Hypothalamus (tissue), 51 donors: ENCODE measurements around the gene CALM3.
"Not testable (repeated sequence)": the region's sequence is repeated elsewhere in the genome, so short reads cannot be mapped to it uniquely, and the experiment has no call there.

Source experiments
- DNase-seq, 51 donors: peaks; one replicate each; lab custom pipeline; 2025; lab: John Stamatoyannopoulos, UW

The CALM3 gene

DNA sequence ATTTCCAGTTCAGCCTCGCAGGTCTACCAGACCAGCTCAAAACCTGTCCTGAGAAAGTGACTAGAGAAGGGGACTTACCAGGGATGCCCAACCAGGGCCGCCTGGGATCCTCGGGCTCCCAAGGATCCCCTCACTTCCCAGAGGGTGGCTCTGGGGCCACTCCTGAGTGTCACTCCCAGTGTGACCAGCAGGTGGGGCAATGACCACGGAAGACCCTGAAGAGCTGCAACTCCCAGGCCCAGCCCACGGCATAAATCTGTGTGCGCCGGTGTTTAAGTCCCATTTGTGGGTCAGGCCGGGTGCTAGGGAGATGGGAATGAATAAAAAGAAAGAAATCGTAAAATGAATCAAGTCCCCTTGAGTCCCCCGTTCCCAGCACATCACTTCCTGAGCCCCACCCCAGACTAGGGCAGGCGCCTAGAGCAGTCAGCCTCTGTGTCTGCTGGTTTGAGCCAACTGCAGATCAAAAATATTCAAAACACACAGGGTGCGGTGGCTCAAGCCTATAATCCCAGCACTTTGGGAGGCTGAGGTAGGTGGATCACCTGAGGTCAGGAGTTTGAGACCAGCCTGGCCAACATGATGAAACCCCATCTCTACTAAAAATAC lies 13.1 kb downstream of the CALM3 start:
- DNase-seq: peak; percentile 20 to 90 (median 70)

DNA sequence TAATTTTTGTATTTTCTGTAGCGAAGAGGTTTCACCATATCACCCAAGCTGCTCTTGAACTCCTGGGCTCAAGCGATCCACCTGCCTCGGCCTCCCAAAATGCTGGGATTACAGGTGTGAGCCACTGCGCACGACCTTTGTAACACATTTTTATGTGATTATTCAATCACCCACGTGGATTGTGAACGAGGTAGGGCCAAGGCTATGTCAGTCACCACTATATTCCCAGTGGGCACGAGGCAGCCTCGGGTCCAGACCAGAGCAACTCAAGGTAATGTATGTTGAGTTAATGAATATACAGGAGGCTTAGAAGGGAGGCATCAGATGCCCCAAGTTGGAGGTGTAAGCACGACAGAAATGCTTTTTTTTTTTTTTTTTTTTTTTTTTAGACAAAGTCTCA lies 14.8 kb downstream of the CALM3 start:
- DNase-seq: no peak

DNA sequence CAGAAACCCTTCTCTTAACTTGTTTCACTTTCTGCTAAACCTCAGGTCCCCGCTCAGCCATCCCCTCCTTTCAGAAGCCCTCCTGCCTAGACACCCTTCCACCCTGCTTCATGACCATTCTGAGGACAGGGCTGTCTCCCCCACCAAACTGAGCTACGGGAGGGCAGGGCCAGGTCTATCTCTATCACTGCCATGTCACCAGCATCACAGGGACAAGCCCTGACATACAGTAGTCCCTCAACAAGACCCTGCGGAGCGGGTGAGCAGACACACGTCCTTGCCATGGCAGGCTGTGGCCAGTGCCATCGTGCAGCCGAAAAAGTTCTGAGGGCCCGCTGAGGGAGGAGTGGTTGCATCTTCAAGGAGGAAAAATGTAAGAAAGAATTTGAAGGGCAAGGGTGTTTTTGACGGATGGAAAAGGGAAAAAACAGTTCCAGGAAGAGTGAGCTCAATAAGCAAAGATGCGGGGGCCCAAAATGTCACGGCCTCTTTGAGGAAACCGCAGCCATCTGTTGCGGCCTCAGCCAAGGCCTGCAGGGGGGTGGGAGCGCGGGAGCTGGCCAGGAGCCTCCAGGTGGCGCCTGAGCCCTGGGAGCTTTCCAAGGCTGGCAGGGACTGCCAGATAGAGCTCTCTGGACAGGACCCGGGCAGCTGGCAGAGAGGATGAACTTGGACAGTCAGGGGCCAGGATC lies 15.6 kb downstream of the CALM3 start:
- DNase-seq: peak in 11 of 51 donors; percentile 11 to 45 (median 22)

DNA sequence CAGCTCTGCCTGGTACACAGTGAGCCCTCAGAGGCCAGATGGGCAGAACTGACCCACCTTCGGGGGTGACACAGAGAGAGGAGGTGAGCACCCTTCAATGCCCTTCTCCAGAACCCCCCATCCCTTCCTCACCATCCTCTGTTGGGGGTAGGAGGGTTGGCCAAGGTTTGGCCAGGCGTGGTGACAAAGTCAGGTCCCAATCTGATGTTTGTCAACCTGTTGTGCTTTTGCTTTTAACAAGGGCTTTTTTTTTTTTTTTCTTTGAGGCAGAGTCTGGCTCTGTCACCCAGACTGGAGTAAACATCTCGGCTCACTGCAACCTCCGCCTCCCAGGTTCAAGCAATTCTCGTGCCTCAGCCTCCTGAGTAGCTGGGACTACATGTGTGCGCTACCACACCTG lies 16.5 kb downstream of the CALM3 start:
- DNase-seq: no peak

DNA sequence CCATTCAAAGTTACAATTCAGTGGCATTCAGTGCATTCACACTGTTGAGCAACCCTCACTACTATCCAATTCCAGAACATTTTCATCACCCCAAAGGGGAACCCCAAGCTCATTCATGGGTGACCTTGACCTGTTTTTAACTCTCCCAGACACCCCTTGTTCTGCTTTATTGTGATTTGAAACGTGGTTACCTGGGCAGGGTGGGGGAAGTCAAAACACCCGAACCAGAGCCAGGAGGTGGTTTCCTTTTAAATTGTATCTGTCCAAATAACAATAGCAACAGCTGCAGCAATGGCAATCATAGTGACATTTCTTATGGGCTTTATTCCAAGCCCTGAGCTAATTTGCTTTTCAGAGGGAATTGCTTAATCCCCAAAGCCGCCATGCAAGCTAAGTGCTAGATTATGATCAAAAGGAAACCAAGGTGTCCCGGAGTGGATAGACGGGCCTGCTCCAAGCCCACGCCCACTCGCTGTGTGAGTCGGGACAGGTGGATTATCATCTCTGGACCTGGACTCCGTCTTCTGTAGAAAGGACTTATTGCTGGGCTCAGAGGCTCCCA lies 17.6 kb downstream of the CALM3 start:
- no peak for DNase-seq

DNA sequence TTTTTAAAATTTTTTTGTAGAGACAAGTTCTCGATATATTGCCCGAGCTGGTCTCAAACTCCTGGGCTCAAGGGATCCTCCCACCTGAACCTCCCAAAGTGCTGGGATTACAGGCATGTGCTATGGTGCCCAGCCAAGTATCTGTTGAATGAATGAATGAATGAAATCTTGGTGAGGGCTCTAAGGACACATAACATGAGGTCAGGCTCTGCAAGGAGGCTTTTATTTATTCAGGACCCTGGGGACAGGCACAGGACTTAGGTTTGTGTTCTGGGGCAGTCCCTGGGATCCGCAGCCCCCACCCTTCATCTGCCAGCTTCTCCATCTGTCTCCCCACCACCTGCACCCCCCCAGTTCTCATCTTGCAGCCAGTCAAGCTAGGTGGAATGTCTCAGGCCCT lies 19.1 kb downstream of the CALM3 start:
- DNase-seq: no peak

DNA sequence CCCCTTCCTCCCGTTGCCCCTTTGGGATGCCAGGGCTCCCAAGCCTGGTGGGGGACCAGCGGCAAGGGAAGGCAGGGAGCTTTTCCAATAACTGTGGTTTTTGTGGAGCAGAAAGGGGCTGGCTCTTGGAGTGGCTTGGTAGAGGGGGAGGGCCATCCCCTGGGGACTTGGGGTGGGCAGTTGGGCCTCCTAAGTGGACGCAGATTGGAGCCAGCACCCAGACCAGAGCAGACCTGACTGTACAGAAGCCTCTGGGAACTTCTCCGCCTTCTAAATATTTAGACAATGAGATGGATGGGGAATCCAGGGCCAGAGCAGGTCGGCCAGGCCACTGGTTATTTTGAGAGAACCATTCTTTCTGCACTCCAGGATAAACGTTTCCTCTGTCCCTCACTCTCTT lies 19.6 kb downstream of the CALM3 start:
- no peak for DNase-seq

DNA sequence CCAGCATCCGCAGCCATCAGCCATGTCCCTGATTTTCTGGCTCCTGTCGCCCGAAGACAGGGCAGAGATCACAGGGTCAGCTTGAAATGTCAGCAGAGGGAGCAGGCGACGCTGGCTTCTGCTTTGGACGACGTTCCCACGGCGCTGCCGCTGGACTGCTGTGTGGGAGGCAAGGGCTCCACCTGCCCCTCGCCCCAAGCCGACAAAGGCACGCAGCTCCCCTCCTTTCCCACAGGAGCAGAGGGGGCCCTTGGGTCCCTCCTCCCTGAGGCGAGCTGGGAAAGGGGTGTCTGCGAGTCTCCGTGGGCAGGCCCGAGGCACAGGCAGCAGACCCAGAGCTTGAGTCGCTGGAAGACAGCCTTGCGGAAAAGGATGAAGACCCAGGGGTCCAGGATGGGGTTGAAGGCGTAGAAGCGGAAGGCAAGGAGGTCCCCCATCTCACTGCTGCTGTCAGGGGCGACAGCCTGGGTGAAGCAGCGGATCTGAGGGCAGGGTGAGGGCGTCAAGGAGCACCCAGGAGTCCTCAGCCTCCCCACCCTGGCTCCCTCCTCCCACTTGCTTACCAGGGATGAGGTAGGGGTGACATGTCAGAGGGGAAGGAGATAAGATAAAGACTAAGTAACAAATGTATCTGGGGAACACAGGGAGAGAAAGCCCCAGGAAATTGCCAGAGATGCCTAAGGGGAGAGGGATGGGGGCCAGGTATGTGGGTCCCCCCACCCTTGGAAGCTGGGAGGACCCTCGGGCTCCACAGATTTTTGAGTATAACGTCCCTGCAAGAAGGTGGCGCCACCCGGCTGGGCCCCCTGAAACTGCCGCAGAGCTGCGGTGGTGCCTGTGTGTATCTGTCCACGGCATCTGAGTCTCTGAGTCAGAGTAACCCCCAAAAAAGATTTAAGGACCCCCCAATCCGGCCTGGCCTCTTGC lies 20.3 kb downstream of the CALM3 start:
- DNase-seq: no peak

DNA sequence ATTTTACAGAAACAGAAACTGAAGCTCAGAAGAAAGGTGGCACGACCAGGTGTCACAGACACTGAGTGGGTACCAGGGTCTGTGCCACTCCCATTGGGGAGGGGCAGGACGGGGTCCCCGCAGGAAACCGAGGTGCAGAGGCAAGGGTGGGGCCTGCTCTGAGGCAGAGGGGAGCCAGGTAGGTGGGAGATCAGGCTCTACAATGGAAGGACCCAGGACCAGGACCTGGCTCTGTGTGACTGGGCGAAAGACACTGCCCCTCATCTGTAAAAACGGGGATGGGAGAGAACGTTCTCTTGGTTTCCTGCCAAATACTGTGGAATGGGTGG lies 21.0 kb downstream of the CALM3 start:
- DNase-seq: no peak

DNA sequence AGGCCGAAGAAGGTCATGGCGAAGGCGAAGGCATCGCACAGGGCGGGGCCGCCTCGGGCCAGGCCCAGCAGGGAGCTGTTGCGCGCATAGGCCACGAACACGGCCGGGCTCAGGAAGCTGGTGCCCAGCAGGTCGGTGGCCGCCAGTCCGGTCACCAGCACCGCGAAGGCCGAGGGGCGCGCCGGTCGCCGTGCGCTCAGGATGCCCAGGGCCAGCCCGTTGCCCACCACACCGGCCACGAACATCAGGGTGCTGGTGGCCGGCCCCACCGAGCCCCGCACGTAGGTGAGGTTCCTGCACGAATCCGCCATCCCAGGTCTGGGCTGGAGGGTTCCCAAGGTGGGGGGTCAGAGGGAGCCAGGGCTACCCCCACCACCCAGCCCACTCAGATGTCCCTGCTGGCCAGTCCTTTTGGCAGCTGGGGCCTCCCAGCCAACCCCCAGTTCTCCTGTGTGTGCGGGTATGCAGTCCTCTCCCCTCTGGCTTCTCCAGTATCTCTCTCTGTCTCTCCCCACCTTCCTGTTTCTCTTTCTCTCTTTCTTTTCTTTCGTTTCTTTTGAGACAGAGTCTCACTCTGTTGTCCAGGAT lies 22.9 kb downstream of the CALM3 start:
- DNase-seq: no peak

DNA sequence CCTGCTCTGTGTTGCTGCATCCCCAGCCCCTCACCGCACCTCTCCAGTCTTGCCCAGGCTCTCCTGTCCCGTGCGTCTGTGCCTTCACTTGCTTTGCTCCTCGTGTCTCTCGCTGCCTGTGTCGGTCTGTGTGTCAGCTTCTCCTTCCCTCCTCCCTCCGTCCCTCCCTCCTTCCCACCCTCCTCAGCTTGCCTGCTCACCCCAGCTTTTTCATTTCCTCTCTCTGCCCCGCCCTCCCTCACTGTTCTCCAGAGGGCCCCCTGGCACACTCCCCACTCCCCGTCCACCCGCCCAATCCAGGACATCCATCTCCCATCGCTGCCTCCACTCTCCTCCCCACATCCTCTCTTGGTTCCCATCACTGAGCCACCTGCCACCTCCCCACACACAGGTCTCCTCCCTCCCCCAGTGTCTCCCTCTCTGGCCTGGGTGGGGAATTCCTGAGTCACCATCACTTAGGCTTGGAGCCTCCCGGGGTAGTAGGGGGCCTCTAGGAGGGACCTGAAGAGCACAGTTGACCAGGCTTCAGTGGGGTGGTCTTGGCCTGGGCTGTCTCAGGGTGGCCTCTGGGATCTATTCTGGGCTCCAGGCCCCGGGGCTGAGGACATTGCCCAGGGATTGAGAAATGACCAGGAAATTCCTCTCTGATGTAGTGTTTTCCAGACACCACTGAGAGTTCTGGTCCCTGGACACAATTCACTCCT lies 24.0 kb downstream of the CALM3 start, which contains the start of gene PTGIR:
TSS of gene PTGIR (minus strand) at position 132 of the 704 bp plus-strand sequence. CDS start 864 bp downstream, outside the sequence.
- DNase-seq: no peak

DNA sequence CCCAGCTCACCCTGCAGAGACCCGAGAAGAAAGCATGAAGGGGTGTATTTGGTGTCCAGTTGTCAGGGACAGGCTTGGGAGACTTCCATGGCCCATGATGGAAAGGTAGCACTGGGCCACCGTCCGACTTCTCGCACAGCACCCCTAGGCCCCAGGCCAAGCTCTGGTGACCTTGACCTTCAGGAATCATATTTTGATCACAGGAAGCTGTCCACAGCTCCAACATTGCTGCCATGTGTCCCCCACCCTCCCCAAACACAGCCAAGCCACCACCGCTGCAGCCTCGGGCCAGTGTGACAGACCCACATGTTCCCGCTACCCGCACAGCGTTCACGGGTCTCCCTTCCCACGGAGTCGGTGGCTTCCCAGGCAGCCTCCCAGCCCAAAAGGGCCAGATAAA lies 24.6 kb downstream of the CALM3 start:
- DNase-seq: no peak

DNA sequence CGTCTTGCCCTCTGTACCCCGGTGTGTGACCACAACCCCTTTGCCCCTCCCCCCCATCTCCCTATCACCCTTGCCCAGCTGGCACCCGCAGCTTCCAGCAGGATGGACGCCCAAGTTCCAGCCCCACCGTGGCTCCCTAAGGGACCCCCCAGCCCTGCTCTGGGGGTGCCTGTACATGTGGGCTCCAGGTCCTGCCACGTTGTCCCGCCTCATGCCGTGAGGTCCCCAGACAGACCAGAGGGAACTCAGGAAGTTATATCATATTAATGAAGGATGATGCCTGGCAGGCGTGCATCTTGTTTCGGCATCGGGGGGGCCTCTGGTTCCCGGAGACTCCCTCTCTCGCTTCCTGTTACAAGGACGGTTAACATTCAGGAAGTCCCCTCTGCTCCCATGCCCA lies 25.3 kb downstream of the CALM3 start:
- no peak for DNase-seq

DNA sequence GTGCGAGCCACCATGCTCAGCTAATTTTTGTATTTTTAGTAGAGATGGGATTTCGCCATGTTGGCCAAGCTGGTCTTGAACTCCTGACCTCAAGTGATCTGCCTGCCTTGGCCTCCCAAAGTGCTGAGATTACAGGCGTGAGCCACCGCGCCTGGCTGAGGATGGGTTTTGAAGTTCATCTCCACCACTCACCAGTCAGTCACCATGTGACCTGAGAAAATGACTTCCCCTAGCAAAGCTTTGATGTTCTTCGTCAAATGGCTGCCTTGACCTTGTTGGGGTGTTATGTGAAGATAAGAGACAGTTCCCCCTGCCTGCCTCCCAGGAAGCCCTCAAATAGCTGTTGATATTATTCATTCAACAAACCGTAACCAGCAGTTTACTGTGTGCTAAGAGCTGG lies 27.8 kb downstream of the CALM3 start:
- DNase-seq: not testable (repeated sequence)

DNA sequence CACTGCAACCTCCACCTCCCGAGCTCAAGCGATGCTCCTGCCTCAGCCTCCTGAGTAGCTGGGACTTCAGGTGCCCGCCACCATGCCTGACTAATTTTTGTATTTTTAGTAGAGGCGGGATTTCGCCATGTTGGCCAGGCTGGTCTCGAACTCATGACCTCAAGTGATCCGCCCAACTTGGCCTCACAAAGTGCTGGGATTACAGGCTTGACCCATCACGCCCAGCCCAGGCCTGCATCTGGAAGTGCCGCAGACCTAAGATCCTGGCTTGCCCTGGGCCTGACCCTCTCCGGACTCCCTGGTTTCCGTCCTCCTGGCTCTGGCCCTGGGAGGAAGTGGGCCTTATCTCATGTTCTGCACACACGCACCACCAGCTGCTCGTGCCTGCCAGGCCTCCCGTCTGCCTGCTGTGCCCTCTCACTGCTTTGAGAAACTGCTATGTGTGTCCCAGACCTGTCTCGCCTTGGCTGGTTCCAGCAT lies 28.5 kb downstream of the CALM3 start:
- DNase-seq: no peak

DNA sequence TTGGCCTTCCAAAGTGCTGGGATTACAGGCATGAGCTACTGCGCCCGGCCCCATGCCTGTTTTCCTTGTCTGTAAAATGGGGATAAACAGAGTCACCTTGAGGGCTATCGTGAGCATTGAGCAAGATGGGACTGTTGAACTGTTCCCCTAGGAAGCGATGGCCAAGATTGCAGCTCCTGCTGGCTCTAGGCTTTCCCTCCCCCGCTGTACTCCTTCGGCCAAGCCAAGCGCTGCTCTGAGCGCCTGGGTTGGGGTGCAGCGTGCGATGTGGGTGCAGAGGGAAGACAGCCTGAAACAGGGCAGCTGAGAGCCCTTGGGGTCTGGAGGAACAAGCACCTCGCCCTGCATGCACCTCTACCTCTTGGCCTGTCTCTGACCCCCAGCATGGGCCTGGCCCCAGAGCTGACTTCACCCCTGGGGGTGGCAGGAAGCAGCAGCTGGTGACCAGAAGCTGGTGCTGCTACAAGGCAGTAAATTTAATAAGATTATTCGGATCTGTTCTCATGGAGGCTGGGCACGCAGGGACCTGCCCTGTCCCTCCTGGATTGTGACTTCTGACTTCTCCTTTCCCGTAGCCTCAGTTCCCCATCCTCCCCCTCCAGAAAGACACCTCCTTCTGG lies 29.6 kb downstream of the CALM3 start:
- no peak for DNase-seq

DNA sequence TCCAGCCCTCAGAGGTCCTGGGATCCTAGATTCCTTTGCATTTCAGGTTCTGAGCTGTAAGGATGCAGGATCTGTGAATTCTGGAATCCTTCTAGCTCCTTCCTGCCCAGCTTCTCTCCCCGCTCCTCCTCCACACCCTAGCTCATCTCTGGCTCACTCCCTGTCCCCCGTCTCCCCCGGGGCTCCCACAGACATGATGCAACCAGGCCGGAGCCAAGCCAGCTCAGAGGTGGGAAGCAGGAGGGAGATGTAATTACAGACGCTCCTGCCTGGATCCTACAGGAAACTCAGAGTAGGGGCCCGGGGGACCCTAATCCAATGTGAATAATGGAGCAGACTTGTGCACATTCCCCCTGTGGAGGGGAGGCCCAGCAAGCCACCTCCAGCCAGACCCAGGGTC lies 30.4 kb downstream of the CALM3 start:
- peak in 1 of 51 donors; percentile 60 for DNase-seq

DNA sequence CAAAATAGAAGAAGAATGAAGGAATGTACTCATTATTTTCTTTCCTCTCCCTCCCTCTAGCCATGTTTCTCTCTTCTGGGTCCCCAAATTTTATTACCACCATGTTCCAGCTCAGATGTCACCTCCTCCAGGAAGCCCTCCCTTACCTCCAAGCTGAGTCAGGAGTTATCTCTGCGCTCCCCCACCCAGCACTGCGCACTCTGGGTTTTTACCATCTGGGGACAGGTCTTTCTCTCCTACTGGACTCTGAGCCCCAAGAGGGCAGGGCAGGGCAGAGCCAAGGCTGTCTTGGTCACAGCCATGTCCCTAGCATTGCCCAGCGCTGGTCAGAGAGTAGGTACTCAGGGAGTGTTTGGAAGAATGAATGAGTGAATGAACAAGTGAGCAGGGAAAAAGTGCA lies 32.0 kb downstream of the CALM3 start:
- no peak for DNase-seq

DNA sequence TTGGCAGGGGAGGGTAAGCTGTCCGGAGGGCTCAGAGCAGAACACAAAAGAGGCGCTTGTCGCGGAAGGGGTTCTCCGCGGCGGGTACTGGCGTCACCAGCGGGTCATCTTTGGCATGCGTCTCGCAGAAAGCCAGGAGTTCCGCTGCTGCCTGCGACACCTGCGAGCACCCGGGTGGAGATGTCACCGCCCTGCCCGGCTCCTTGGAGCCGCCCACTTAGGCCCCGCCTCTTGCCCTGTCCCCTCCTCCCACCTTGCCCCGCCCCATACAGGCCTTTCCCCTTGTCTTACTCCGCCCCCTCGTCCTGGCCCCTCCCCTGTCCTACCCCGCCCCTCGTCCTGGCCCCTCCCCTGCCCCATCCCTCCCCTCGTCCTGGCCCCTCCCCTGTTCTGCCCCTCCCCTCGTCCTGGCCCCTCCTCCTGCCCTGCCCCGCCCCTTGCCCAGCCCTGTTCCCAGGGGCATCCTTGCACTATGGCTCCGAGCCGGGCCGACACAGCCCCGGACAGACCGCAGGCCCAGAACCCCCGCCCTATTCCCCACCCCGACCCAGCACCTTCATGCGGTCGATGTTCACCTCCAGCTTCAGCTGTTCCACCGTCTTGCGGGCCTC lies 33.0 kb downstream of the CALM3 start:
- peak in 49 of 51 donors; percentile 8 to 93 (median 62) for DNase-seq
